GM19193 (cell line): ENCODE data around the gene PRPF6.

Experiments
- POLR2A ChIP-seq: IDR thresholded peaks from 4 replicates; pipeline ENCODE4 v1.6.1; 2011; ENCODE audit not compliant: insufficient read depth, insufficient read length; ENCODE audit errors: extremely low read depth

Gene PRPF6, protein sequence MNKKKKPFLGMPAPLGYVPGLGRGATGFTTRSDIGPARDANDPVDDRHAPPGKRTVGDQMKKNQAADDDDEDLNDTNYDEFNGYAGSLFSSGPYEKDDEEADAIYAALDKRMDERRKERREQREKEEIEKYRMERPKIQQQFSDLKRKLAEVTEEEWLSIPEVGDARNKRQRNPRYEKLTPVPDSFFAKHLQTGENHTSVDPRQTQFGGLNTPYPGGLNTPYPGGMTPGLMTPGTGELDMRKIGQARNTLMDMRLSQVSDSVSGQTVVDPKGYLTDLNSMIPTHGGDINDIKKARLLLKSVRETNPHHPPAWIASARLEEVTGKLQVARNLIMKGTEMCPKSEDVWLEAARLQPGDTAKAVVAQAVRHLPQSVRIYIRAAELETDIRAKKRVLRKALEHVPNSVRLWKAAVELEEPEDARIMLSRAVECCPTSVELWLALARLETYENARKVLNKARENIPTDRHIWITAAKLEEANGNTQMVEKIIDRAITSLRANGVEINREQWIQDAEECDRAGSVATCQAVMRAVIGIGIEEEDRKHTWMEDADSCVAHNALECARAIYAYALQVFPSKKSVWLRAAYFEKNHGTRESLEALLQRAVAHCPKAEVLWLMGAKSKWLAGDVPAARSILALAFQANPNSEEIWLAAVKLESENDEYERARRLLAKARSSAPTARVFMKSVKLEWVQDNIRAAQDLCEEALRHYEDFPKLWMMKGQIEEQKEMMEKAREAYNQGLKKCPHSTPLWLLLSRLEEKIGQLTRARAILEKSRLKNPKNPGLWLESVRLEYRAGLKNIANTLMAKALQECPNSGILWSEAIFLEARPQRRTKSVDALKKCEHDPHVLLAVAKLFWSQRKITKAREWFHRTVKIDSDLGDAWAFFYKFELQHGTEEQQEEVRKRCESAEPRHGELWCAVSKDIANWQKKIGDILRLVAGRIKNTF

DNA sequence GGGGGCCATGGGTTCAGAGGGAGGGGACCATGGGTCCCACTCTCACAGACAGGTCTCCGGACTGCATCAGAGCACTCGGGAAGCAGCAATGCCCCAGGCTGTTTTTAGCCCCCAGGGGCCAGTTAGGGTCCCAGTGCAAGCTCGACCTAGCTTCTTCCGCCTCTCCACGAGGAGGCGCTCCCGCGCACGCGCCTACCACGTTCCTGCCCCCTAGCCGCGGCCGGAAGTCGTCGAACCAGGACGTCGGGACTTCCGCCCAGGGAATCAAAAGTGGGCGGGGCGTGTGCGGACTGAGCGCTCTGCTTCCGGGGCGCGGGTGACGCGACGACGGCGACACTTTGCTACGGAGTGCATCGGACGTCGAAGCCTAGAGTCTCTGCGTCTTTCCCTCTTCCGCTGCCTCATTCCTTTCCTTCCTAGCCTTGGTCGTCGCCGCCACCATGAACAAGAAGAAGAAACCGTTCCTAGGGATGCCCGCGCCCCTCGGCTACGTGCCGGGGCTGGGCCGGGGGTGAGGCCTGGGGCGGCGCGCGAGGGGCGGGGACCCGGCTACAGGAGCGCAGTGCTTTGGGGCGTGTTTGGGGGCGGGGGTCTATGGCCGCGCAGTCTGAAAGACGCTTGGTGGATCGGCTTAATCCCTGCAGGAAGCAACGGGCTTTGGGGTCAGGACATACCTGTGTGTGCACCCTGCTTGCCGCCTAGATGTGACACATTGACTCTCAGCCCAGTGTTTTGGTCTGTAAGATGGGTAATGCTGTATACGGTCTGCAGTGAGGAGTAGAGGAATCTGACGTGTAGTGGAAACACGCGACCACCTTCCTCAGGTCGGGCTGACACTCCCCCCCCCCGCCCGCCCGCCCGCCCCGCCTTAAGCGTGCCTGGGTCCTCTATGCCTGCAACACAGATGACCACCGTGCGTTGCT is at the start of gene PRPF6:
PRPF6 (plus strand) TSS at position 327 of the 923 bp plus-strand sequence; CDS start at position 441, 114 bp downstream.
- peak; percentile 80 for TF ChIP-seq POLR2A

DNA sequence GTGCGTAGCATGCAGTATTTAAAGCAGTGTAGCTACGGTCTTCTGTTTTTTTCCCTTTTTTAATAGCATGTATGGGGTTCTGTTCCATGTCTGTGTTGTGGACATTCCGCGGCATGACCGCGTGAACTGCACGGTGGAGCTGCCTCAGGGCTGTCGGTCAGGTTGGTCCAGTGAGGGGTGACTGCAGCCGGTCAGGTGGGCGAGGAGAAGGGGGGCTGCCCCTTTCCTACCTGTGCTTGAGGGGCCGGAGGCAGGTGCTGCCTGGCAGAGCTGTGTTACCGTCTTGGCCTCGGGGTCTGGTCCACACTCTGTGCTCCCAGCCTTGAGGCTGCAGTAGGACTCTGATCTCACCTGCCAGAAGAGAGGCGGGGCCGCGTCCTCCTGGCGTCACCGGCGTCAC is 49.2 kb upstream of the PRPF6 start:
- TF ChIP-seq POLR2A: no peak

GRCh38 chr20:63932606-63933160 is 48.2 kb upstream of the PRPF6 start:
- no peak for TF ChIP-seq POLR2A

GRCh38 chr20:63933646-63934045 is 47.3 kb upstream of the PRPF6 start:
- no peak for TF ChIP-seq POLR2A

DNA sequence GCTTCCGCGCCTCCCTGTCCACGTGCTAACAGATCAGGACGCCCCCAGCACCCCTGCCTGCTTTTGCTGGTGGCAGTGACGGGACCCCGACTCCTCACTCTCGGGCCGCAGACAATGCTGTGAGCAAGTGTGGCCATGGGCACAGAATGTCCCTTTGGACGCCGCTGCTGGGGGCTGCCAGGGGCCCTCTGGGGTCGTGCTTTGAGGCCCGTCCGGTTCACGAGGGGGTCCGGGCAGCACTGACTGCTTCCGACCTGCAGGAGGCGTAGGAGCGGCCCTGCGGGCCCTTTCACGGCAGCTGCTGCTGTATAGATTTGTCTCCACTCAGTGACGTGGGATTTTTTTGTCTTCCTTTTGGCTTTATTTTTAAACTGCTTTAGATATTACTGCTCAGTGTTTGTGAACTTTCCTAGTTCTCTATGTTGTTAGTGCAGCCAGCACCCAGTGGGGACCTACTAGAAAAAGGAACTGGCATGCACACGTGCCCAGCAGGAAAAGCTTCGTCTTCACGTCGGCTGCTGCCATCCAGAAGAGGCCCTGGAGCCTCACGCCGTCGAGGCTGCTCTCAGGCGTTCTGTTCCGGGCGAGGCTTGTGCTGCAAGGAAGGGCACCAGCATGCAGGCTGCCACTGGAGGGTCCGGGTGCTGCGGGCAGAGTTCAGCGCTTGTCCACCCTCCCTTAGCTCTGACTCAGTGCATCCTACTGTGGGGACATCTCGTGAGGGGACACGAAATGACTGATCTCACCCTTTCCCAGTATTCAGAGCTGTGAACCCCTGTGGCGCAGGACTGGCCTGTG is 46.5 kb upstream of the PRPF6 start:
- no peak for TF ChIP-seq POLR2A

GRCh38 chr20:63935447-63935846 is 45.5 kb upstream of the PRPF6 start:
- TF ChIP-seq POLR2A: no peak

DNA sequence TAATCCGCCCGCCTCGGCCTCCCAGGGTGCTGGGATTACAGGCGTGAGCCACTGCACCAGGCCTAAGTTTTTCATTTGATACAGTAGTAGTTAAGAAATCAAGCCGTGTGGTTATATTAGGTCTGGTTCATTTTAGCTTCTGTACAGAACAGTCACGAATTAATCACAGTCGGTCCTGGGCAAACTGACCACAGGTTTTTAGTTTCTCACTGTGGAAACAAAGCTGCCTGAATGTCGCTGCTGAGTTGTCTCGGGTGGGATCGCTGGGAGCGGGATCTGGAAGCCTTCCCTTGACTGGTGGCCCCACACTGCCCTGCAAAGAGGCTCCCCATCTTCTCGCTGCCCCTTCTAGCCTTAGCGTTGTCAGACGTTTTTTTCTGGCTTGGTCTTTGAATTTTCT is 43.3 kb upstream of the PRPF6 start:
- no peak for TF ChIP-seq POLR2A

- no peak for TF ChIP-seq POLR2A
Measured at GRCh38 chr20:63939061-63939935, 41.6 kb upstream of the PRPF6 start.

DNA sequence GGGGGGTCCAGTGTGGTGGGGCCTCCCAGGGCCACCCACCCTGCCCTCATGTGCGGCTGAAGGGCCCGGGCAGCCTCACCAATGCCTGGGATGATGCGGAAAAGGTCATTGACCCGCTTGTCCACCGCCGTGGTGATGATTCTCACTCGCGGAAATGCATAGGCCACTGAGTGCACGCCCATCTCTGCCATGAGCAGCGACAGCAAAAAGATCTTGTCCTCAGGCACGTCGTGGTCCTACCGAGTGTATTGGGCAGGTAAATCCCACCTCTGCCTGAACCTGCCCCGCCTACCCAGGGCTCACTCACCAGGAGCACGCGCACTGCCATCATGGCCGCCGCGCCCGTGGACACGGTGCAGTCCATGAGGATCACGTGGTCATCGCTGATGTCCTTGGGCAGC is 40.9 kb upstream of the PRPF6 start:
- TF ChIP-seq POLR2A: no peak

GRCh38 chr20:63940472-63941266 is 40.3 kb upstream of the PRPF6 start:
- no peak for TF ChIP-seq POLR2A

- TF ChIP-seq POLR2A: no peak
Measured at GRCh38 chr20:63941282-63942081, 39.5 kb upstream of the PRPF6 start.
